HepG2 (cell line): ENCODE measurements around the gene PITPNM2. TPM values are rescaled to one million over a fixed set of nuclear protein-coding genes. Genes with fewer than 3 reads are reported as not detected.

Experiments
- ATAC-seq: fragments of 200-7000 bp; cut with Tn5 transposase; 3 replicates; pipeline ENCODE4 v1.9.1; 2020; ENCODE audit warnings: mild to moderate bottlenecking, moderate library complexity
- BruUV-seq: library from RNA; stranded (reverse); fragments of 400-500 nt; replicated peaks from 2 replicates; lab custom pipeline; 2021; lab: Mats Ljungman, UMichigan
- CTCF ChIA-PET: fragments of 300-600 bp; formaldehyde crosslinking; extraction: SDS; loops from one replicate; lab custom pipeline; 2021; ENCODE audit warnings: low total read pairs, inconsistent platforms, low intra/inter-chr PET ratio; lab: Yijun Ruan, JAX
- POLR2A ChIA-PET: fragments of 350-600 bp; sonication (Branson Sonifier 250); formaldehyde crosslinking; loops from one replicate; lab custom pipeline; 2020; ENCODE audit warnings: antibody characterized with exemption, inconsistent platforms; lab: Yijun Ruan, JAX
- DNase-seq: peaks from one replicate; pipeline ENCODE4 v3.0.0-alpha.2; 2015; ENCODE audit warnings: low spot score
- FAIRE-seq: peaks from 3 replicates; lab custom pipeline; 2011; peaks lifted over from hg19 to GRCh38; lab: Jason Lieb, UNC
- H2AFZ ChIP-seq: one replicate; pipeline ENCODE4 v1.6.1; 2011; ENCODE audit warnings: low read length, inconsistent platforms
- H3K27ac ChIP-seq: fragments of 300-600 bp; 3 replicates; pipeline ENCODE4 v1.8.0; 2011; ENCODE audit warnings: mixed run types, mild to moderate bottlenecking, mixed read lengths, low read length, inconsistent platforms; ENCODE audit not compliant: insufficient read depth; ENCODE audit errors: extremely low read length
- H3K27me3 ChIP-seq, 2 experiments: fragments of 200-600 bp in 1 of 2; 2 replicates in 1 of 2; 3 replicates in 1 of 2; pipeline versions ENCODE4 v1.6.0 to v1.8.0; 2011; ENCODE audit warnings: low read length in 2 of 2, mild to moderate bottlenecking in 2 of 2, moderate library complexity in 2 of 2, inconsistent platforms in 1 of 2; ENCODE audit not compliant: insufficient read depth in 2 of 2, control insufficient read depth in 1 of 2
- H3K36me3 ChIP-seq, 2 experiments: fragments of 200-600 bp in 1 of 2; replicated peaks in 1 of 2; 2 replicates in 1 of 2; 3 replicates in 1 of 2; pipeline versions ENCODE4 v1.5.1 to v1.8.0; 2011; ENCODE audit warnings: low read length in 2 of 2, inconsistent platforms in 1 of 2; ENCODE audit not compliant: insufficient read depth in 2 of 2, control insufficient read depth in 1 of 2
- H3K4me1 ChIP-seq: 2 replicates; pipeline ENCODE4 v1.5.1; 2012; ENCODE audit warnings: low read length, inconsistent platforms; ENCODE audit not compliant: insufficient read depth
- H3K4me2 ChIP-seq: 2 replicates; pipeline ENCODE4 v1.6.0; 2011; ENCODE audit warnings: low read depth, low read length, inconsistent platforms
- H3K4me3 ChIP-seq, 3 experiments: fragments of 200-600 bp in 1 of 3; sonication (generic), shearing (Covaris generic) in 1 of 3; replicated peaks in 1 of 3; 2 replicates each; pipeline ENCODE4 v1.5.1; 2011 to 2016; ENCODE audit warnings: low read length in 3 of 3, inconsistent platforms in 2 of 3, low read depth in 2 of 3, mild to moderate bottlenecking in 2 of 3, control low read depth in 1 of 3, mixed read lengths in 1 of 3; ENCODE audit not compliant: insufficient read depth in 1 of 3
- H3K79me2 ChIP-seq: one replicate; pipeline ENCODE4 v1.6.1; 2011; ENCODE audit warnings: low read length, inconsistent platforms; ENCODE audit not compliant: insufficient read depth
- H3K9ac ChIP-seq: 2 replicates; pipeline ENCODE4 v1.6.0; 2011; ENCODE audit warnings: mild to moderate bottlenecking, low read depth, low read length, inconsistent platforms; ENCODE audit not compliant: insufficient read depth
- H3K9me3 ChIP-seq: 2 replicates; pipeline ENCODE4 v1.5.1; 2012; ENCODE audit warnings: mild to moderate bottlenecking, low read length
- H4K20me1 ChIP-seq: 2 replicates; pipeline ENCODE4 v1.6.0; 2011; ENCODE audit warnings: inconsistent platforms, mild to moderate bottlenecking, low read length, moderate library complexity; ENCODE audit not compliant: insufficient read depth
- FOSL2 ChIP-seq: sonication (generic); formaldehyde crosslinking; IDR thresholded peaks from 2 replicates; pipeline ENCODE4 v1.4.0; 2020; ENCODE audit warnings: missing genetic modification reagents
- HNRNPH1 ChIP-seq: fragments of 200-400 bp; formaldehyde crosslinking; optimal IDR thresholded peaks from 2 replicates; pipeline ENCODE3; 2017; ENCODE audit warnings: mild to moderate bottlenecking, low read depth, low read length
- HNRNPK ChIP-seq: fragments of 200-400 bp; formaldehyde crosslinking; IDR thresholded peaks from 2 replicates; pipeline ENCODE4 v1.6.1; 2018; ENCODE audit warnings: low read length, low read depth, moderate library complexity, mild to moderate bottlenecking; ENCODE audit not compliant: poor library complexity, severe bottlenecking
- ZNF326 ChIP-seq: sonication (generic); formaldehyde crosslinking; IDR thresholded peaks from 2 replicates; pipeline ENCODE4 v1.4.0; 2020; ENCODE audit warnings: missing genetic modification reagents, borderline replicate concordance
- ZNF746 ChIP-seq: sonication (generic); formaldehyde crosslinking; IDR thresholded peaks from 2 replicates; pipeline ENCODE4 v1.8.0; 2022; ENCODE audit warnings: mild to moderate bottlenecking, missing genetic modification reagents
- ZNF773 ChIP-seq: sonication (generic); formaldehyde crosslinking; IDR thresholded peaks from 2 replicates; pipeline ENCODE4 v1.4.0; 2020; ENCODE audit warnings: missing genetic modification reagents, borderline replicate concordance
- WGBS: methylation state at CpG from one replicate; pipeline ENCODE4 v1.1.6; 2017; ENCODE audit warnings: low lambda C conversion rate; 5-methylcytosine and 5-hydroxymethylcytosine counted together
- in situ Hi-C: cut with HindIII; loops from 2 replicates; pipeline ENCODE4 v1.10.0; 2017; ENCODE audit warnings: low pct_unique_long_range_greater_than_20kb; ENCODE audit not compliant: extremely low pct_ligation_motif_present
- intact Hi-C: fragments of 100-400 bp; cut with micrococcal nuclease; formaldehyde crosslinking; loops from one replicate; pipeline ENCODE4 v1.10.0; 2022; ENCODE audit not compliant: unreplicated experiment
- polyA plus RNA-seq, 8 experiments: library from polyadenylated mRNA; depleted of rRNA in 3 of 8; stranded (reverse) in 7 of 8; unstranded in 1 of 8; fragments of >200 nt; fragmentation: Illumina TruSeq in 4 of 8; extraction: Trizol in 4 of 8; gene quantifications; 2 replicates each; pipeline versions ENCODE4 v1.2.1 to v1.2.3, GENCODE V29; 2011 to 2016; ENCODE audit warnings: low read depth in 4 of 8, missing spikeins in 1 of 8, mixed read lengths in 1 of 8; ENCODE audit not compliant: insufficient read depth in 1 of 8
- total RNA-seq, 5 experiments: library from RNA; depleted of rRNA; stranded (reverse); fragments of >200 nt; fragmentation: Illumina TruSeq; extraction: Trizol; gene quantifications; 2 replicates each; pipeline ENCODE4 v1.2.3, GENCODE V29; 2016; ENCODE audit warnings: low read depth in 1 of 5
- TF ChIP-seq, protein P1 (sequence below): conservative IDR thresholded peaks from 2 replicates; pipeline ENCODE4 v1.6.1; 2018; ENCODE audit warnings: missing genetic modification reagents
- TF ChIP-seq, protein P2 (sequence below): IDR thresholded peaks from 2 replicates; pipeline ENCODE4 v1.6.1; 2012; ENCODE audit warnings: low read depth, low read length, improper control_type of control experiment

Gene PITPNM2
- total and polyA plus RNA-seq, 2 of the 13 experiments (the other 11 are each of a cell fraction or from before 2014, with no cell fraction given): 4.2 to 5.3 TPM

DNA sequence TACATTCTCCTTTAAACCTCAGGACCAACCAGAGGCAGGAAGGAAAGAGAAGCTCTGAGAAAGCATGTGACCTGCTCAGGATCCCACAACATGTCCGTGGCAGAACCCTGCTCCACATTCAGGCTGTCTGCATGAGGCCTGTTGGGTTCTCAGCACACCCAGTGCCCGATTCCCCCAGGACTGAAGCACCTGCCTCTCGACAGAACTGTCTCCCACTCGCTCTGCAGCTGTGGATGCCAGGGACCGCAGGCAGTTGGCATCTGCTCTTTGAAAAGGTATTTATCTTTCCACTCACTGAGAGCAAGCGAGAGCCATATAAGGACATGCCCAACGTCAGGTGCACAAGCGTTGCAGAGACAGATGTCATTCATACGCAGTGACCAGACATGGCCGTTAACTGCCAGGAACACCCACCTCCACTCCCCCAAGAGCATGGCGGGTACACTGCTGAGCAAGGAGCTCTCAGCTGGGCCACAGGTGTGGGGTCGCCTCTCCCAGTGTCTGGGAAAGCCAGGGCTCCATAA, 18.9 kb downstream of the PITPNM2 start:
- TF ChIP-seq, protein P1, sequence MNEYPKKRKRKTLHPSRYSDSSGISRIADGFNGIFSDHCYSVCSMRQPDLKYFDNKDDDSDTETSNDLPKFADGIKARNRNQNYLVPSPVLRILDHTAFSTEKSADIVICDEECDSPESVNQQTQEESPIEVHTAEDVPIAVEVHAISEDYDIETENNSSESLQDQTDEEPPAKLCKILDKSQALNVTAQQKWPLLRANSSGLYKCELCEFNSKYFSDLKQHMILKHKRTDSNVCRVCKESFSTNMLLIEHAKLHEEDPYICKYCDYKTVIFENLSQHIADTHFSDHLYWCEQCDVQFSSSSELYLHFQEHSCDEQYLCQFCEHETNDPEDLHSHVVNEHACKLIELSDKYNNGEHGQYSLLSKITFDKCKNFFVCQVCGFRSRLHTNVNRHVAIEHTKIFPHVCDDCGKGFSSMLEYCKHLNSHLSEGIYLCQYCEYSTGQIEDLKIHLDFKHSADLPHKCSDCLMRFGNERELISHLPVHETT: no peak
- TF ChIP-seq ZNF326 (CRISPR knock-in tag) (no peak), ZNF773 (CRISPR knock-in tag) (no peak), FOSL2 (CRISPR knock-in tag) (no peak)
- TF ChIP-seq, all 625 proteins: peak for 0
- 87% methylated on average over 4 of the region's 12 CpGs for WGBS
- H3K36me3 ChIP-seq: no peaks in the 10 kb centered on the region; a peak in 1 of 5 replicates
- no peaks in the 10 kb centered on the region for H4K20me1 ChIP-seq
- no peaks in the 10 kb centered on the region for H3K9me3 ChIP-seq
- FAIRE-seq (no peak), DNase-seq (no peak), ATAC-seq (no peak; the same call in 2 of the 3 replicates)
- H3K4me2 ChIP-seq: no peak overlapping the region
- in situ Hi-C loops (no loop called here), intact Hi-C loops (no loop called here)
- ChIA-PET CTCF (no interaction called here), POLR2A (interaction anchor here (1.1 kb wide), 1 partner anchor 9 kb away, joined by 3 read pairs; no protein-coding TSS in a partner anchor)
- H3K9ac ChIP-seq: no peak overlapping the region
- no peak overlapping the region for H3K4me3 ChIP-seq
- H3K79me2 ChIP-seq: peaks cover 4% of the 10 kb centered on the region
- peaks cover 29% of the 10 kb centered on the region for H3K4me1 ChIP-seq
- H2AFZ ChIP-seq: no peak overlapping the region
- no peak overlapping the region for H3K27ac ChIP-seq
- BruUV-seq: no TSS peak
- H3K27me3 ChIP-seq: no peaks in the 10 kb centered on the region

DNA sequence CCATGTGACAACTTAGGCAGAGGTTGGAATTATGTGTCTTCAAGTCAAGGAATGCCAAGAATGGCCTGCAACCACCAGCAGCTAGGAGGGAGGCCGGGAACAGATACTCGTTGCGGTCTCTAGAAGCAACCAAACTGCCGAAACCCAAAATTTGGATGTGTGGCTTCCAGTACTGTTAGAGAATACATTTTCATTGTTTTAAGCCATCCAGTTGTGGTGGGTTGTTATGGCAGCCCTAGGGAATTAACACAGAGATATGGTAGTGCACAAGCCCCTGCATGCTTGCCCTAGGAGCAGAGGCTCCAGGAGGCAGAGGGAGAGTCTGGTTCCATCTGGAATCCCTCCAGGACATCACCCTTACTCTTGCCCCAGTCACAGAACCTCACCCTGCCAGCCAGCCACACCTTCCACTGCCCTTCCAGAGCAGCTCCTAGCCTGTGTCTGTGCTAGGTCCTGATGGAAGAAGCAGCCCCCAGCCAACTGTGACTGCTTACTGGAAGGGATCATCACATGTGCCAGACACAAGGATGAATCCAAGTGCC, 19.5 kb downstream of the PITPNM2 start:
- no peaks in the 10 kb centered on the region for H3K36me3 ChIP-seq
- intact Hi-C loops: no loop called here
- no peak overlapping the region for H3K4me2 ChIP-seq
- TF ChIP-seq ZNF746 (no peak), HNRNPK (no peak), HNRNPH1 (no peak)
- TF ChIP-seq, protein P2, sequence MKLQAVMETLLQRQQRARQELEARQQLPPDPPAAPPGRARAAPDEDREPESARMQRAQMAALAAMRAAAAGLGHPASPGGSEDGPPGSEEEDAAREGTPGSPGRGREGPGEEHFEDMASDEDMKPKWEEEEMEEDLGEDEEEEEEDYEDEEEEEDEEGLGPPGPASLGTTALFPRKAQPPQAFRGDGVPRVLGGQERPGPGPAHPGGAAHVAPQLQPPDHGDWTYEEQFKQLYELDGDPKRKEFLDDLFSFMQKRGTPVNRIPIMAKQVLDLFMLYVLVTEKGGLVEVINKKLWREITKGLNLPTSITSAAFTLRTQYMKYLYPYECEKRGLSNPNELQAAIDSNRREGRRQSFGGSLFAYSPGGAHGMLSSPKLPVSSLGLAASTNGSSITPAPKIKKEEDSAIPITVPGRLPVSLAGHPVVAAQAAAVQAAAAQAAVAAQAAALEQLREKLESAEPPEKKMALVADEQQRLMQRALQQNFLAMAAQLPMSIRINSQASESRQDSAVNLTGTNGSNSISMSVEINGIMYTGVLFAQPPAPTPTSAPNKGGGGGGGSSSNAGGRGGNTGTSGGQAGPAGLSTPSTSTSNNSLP: no peak
- no peaks in the 10 kb centered on the region for H3K27me3 ChIP-seq
- H3K4me3 ChIP-seq: no peak overlapping the region
- peaks cover 4% of the 10 kb centered on the region for H3K79me2 ChIP-seq
- no peak overlapping the region for H2AFZ ChIP-seq
- H3K4me1 ChIP-seq: peaks cover 31% of the 10 kb centered on the region
- ChIA-PET CTCF (no interaction called here), POLR2A (interaction anchor here (1.1 kb wide), 1 partner anchor 9 kb away, joined by 3 read pairs; no protein-coding TSS in a partner anchor)
- ATAC-seq (no peak; the same call in 1 of the 3 replicates), FAIRE-seq (no peak), DNase-seq (no peak)
- in situ Hi-C loops: no loop called here
- BruUV-seq: no TSS peak
- no peak overlapping the region for H3K9ac ChIP-seq
- no peaks in the 10 kb centered on the region for H4K20me1 ChIP-seq
- WGBS: 96% methylated on average over 4 of the region's 4 CpGs
- no peak overlapping the region for H3K27ac ChIP-seq
- no peaks in the 10 kb centered on the region for H3K9me3 ChIP-seq
